Measurements from ENCODE around the gene HAL. TPM values are rescaled to one million over a fixed set of nuclear protein-coding genes. Genes with fewer than 3 reads are reported as not detected.
"Not testable (repeated sequence)": the region's sequence is repeated elsewhere in the genome, so short reads cannot be mapped to it uniquely, and the experiment has no call there.

HAL gene
- total RNA-seq, 1 donor from 2014 or later, result not detected

GRCh38 chr12:95972832-95973456, 23.2 kb downstream of the HAL start:
- no peak overlapping the region for H3K27ac Mint-ChIP-seq (ENCODE audit: unreplicated experiment)
- H3K9me3 Mint-ChIP-seq (ENCODE audit: unreplicated experiment), result no peaks in the 10 kb centered on the region
- H3K4me3 Mint-ChIP-seq (ENCODE audit: unreplicated experiment), result no peak overlapping the region
- TF ChIP-seq CTCF (IDR thresholded peaks at IDR 0.05; ENCODE audit: partially characterized antibody, unreplicated experiment), result no peak
- H3K27me3 Mint-ChIP-seq (ENCODE audit: unreplicated experiment), result no peaks in the 10 kb centered on the region
- no peak for DNase-seq
- no peaks in the 10 kb centered on the region for H3K36me3 Mint-ChIP-seq (ENCODE audit: unreplicated experiment)
- no peaks in the 10 kb centered on the region for H3K4me1 Mint-ChIP-seq (ENCODE audit: low read depth, unreplicated experiment)

DNA sequence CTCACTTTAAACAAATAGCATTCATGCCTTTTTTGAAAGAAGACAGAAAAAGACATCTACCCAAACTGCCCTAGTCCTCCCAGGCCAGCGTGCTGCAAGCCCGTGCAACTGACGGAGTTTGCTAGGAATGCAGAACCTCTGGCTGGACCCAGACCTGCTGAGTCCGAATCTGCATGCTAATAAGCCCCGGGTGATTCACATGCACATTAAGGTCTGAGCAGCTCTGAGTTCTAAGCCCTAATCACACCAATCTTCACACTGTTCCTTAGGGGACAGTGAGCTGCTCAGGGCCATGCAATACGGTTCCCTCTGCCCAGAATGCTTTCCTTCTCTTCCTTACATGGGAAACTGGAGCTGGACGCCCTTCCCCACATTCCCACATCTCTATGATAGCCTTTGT, 25.2 kb downstream of the HAL start:
- no peak for TF ChIP-seq CTCF (IDR thresholded peaks at IDR 0.05; ENCODE audit: partially characterized antibody, unreplicated experiment)
- Mint-ChIP-seq H3K4me1 (ENCODE audit: low read depth, unreplicated experiment) (peaks cover 4% of the 10 kb centered on the region), H3K27me3 (ENCODE audit: unreplicated experiment) (no peaks in the 10 kb centered on the region), H3K27ac (ENCODE audit: unreplicated experiment) (no peak overlapping the region), H3K36me3 (ENCODE audit: unreplicated experiment) (no peaks in the 10 kb centered on the region), H3K9me3 (ENCODE audit: unreplicated experiment) (peaks cover 1% of the 10 kb centered on the region), H3K4me3 (ENCODE audit: unreplicated experiment) (no peak overlapping the region)
- no peak for DNase-seq

DNA sequence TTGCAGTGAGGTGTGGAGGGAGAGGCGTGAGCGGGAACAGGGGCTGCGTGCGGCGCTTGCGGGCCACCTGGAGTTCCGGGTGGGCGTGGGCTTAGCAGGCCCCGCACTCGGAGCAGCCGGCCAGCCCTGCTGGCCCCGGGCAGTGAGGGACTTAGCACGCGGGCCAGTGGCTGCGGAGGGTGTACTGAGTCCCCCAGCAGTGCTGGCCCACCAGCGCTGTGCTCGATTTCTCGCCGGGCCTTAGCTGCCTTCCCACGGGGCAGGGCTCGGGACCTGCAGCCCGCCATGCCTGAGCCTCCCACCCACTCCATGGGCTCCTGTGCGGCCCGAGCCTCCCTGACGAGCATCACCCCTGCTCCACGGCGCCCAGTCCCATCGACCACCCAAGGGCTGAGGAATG, 27.0 kb downstream of the HAL start:
- H3K27me3 Mint-ChIP-seq (ENCODE audit: unreplicated experiment); H3K36me3 Mint-ChIP-seq (ENCODE audit: unreplicated experiment); H3K27ac Mint-ChIP-seq (ENCODE audit: unreplicated experiment); DNase-seq; H3K4me1 Mint-ChIP-seq (ENCODE audit: low read depth, unreplicated experiment); H3K9me3 Mint-ChIP-seq (ENCODE audit: unreplicated experiment); H3K4me3 Mint-ChIP-seq (ENCODE audit: unreplicated experiment): not testable (repeated sequence)

DNA sequence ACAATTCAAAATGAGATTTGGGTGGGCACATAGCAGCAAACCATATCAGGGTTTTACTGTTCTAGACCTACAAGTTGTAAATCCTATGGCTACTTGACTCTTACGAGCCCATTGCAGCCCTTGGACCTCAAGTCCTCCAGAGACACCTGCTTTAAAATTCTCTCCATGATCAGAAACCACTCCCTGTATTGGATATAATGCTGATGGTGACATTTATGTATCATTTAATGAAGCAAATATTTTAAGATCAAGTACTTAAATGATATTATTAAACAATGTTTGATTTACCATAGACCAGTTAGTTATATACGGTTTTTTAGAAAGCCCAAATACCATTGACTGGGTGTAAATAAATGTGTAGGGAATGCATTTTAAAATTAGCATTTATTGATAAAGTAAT, 28.8 kb downstream of the HAL start:
- Mint-ChIP-seq H3K27ac (ENCODE audit: unreplicated experiment) (no peak overlapping the region), H3K27me3 (ENCODE audit: unreplicated experiment) (no peaks in the 10 kb centered on the region), H3K9me3 (ENCODE audit: unreplicated experiment) (peaks cover 1% of the 10 kb centered on the region), H3K4me3 (ENCODE audit: unreplicated experiment) (no peak overlapping the region), H3K4me1 (ENCODE audit: low read depth, unreplicated experiment) (peaks cover 4% of the 10 kb centered on the region), H3K36me3 (ENCODE audit: unreplicated experiment) (no peaks in the 10 kb centered on the region)
- DNase-seq, result no peak
- TF ChIP-seq CTCF (IDR thresholded peaks at IDR 0.05; ENCODE audit: partially characterized antibody, unreplicated experiment), result no peak

DNA sequence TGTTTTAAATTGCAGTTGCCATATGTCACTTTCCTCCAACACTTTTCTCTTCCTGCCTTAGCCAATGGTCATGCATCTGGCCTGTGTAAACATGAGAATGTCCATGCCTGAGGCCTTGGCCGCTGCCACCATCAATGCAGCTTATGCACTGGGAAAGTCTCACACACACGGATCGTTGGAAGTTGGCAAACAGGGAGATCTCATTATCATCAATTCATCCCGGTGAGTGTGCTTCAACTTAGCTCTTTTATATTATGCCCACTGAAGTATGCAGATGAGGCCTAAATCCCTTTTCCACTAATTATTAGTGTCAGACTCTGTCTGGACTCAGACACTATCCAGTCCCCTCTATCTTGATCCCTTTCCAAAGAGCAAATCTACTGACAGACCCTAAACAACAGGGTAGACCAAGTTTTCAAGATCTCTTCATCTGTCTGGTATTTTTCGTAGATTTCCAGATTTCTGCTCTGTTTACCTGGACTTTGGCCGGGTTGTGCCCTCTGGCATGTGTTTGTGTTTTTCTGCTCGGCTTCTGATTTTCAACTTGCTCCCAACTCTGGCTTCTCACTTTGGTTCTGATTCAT, 29.8 kb downstream of the HAL start:
- no peaks in the 10 kb centered on the region for H3K36me3 Mint-ChIP-seq (ENCODE audit: unreplicated experiment)
- H3K9me3 Mint-ChIP-seq (ENCODE audit: unreplicated experiment), result peaks cover 1% of the 10 kb centered on the region
- peaks cover 4% of the 10 kb centered on the region for H3K4me1 Mint-ChIP-seq (ENCODE audit: low read depth, unreplicated experiment)
- H3K27me3 Mint-ChIP-seq (ENCODE audit: unreplicated experiment), result peaks cover 1% of the 10 kb centered on the region
- H3K27ac Mint-ChIP-seq (ENCODE audit: unreplicated experiment), result no peak overlapping the region
- no peak for TF ChIP-seq CTCF (IDR thresholded peaks at IDR 0.05; ENCODE audit: partially characterized antibody, unreplicated experiment)
- DNase-seq, result no peak
- no peak overlapping the region for H3K4me3 Mint-ChIP-seq (ENCODE audit: unreplicated experiment)

Measured in glutamatergic neuron (in vitro differentiated cells).